ENCODE results near the gene CHGA. TPM values are rescaled to one million over a fixed set of nuclear protein-coding genes. Genes with fewer than 3 reads are reported as not detected.

The CHGA gene
- total and polyA plus RNA-seq, 2 of the 13 experiments (the other 11 are each of a cell fraction or from before 2014, with no cell fraction given) = not detected

DNA sequence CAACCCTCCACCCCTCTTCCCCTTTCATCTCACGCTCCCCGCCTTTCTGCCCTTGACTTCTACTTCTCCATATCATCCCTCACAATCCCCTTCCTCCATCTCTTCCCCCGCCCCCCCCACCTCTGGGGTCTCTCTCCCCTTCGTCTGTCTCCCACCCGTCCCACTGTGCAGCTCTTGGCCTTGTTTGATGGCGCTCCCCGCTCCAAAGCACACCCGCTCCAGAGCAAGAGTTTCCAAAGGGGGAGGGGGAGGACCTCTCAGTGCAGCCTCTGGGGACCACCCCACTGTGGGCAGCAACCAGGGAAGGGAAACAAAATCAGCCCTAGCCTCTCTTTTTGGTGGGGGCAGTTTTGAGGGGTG, 774 bp downstream of the CHGA start (continued):
- TF ChIP-seq ARHGAP35 (CRISPR knock-in tag; IDR thresholded peaks at IDR 0.05; ENCODE audit: borderline replicate concordance) (0 out of 2 replicates have a peak, but pooled peaks have one; percentile 1), FOXK2 (IDR thresholded peaks at IDR 0.05) (no peak), EHMT2 (IDR thresholded peaks at IDR 0.05; ENCODE audit: borderline replicate concordance, low read depth, low read length) (peak; percentile 42; the same call in 1 of the 2 replicates)

DNA sequence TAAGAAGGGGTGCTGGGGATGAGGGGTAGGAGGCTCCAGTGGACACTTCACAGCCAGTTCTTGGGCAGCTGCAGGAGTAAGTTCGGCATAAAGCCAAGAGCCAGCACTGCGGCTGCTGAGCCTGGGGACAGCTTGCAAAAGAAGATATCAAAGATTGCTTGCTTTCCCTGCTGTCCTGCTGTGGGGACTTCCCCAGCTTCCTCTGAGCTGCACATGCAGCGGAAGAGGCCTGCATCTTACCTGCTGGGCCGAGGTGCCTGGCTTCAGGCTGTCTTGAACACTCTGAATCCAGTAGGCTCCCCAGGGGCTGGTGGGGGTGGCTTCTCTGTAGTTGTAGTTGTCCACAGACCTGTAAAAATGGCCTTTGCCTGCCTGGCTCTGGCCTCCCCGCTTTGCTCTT, 1.3 kb downstream of the CHGA start:
- no peak overlapping the region for H3K27ac ChIP-seq (ENCODE audit: extremely low read length, insufficient read depth, low read length)
- ATAC-seq (peak; percentile 8; the same call in 1 of the 3 replicates), FAIRE-seq (no peak), DNase-seq (ENCODE audit: low spot score) (no peak)
- H3K9me3 ChIP-seq (ENCODE audit: low read length) = no peaks in the 10 kb centered on the region
- POLR2A ChIA-PET = no interaction called here
- H3K9ac ChIP-seq (ENCODE audit: insufficient read depth, low read depth, low read length) = no peak overlapping the region
- in situ Hi-C loops (cut with HindIII; ENCODE audit: extremely low pct_ligation_motif_present, low pct_unique_long_range_greater_than_20kb) (no loop called here), intact Hi-C loops (cut with micrococcal nuclease; ENCODE audit: unreplicated experiment) (no loop called here)
- peaks cover 0 to 3% of the 10 kb centered on the region in 2 experiments; a peak in 2 of 5 replicates for H3K27me3 ChIP-seq (ENCODE audit: control insufficient read depth in 1 of 2, insufficient read depth in 2 of 2, low read length in 2 of 2)
- no peaks in the 10 kb centered on the region for H3K4me1 ChIP-seq (ENCODE audit: insufficient read depth, low read length)
- H3K4me3 ChIP-seq (replicated peaks in 1 of 3; ENCODE audit: insufficient read depth in 1 of 3, low read depth in 2 of 3, low read length in 3 of 3) = no peak overlapping the region
- BruUV-seq (replicated peaks) = no TSS peak
- CTCF ChIA-PET (ENCODE audit: low intra/inter-chr PET ratio, low total read pairs) = no interaction called here
- H2AFZ ChIP-seq (ENCODE audit: low read length) = no peak overlapping the region
- no peaks in the 10 kb centered on the region for H4K20me1 ChIP-seq (ENCODE audit: insufficient read depth, low read length)
- 13% methylated on average over 2 of the region's 5 CpGs for WGBS (ENCODE audit: low lambda C conversion rate)
- H3K4me2 ChIP-seq (ENCODE audit: low read depth, low read length) = no peak overlapping the region
- H3K79me2 ChIP-seq (ENCODE audit: insufficient read depth, low read length) = no peaks in the 10 kb centered on the region
- H3K36me3 ChIP-seq (replicated peaks in 1 of 2; ENCODE audit: control insufficient read depth in 1 of 2, insufficient read depth in 2 of 2, low read length in 2 of 2) = no peaks in the 10 kb centered on the region
- TF ChIP-seq FOXA3 (CRISPR knock-in tag; IDR thresholded peaks at IDR 0.05) = no peak
- no peak for TF ChIP-seq ZNF367 (CRISPR knock-in tag; IDR thresholded peaks at IDR 0.05; ENCODE audit: borderline replicate concordance)
- no peak for TF ChIP-seq RBM39 (IDR thresholded peaks at IDR 0.05; ENCODE audit: low read depth, low read length, poor library complexity, severe bottlenecking)
- TF ChIP-seq ZNF431 (CRISPR knock-in tag; IDR thresholded peaks at IDR 0.05; ENCODE audit: borderline replicate concordance, low read depth) = no peak
- no peak for TF ChIP-seq ZSCAN29 (CRISPR knock-in tag; conservative IDR thresholded peaks at IDR 0.05)
- no peak for TF ChIP-seq IRX3 (CRISPR knock-in tag; IDR thresholded peaks at IDR 0.05; ENCODE audit: borderline replicate concordance, low read depth)
- no peak for TF ChIP-seq ZNF251 (CRISPR knock-in tag; IDR thresholded peaks at IDR 0.05)
- TF ChIP-seq AKAP8 (CRISPR knock-in tag; IDR thresholded peaks at IDR 0.05) = no peak
- no peak for TF ChIP-seq ZFX (CRISPR knock-in tag; IDR thresholded peaks at IDR 0.05; ENCODE audit: low read depth)
- TF ChIP-seq SAFB2 (CRISPR knock-in tag; IDR thresholded peaks at IDR 0.05; ENCODE audit: borderline replicate concordance, low read depth) = no peak
- no peak for TF ChIP-seq ZNF354B (CRISPR knock-in tag; IDR thresholded peaks at IDR 0.05)
